ENCODE results near the gene PRKACA. TPM values are rescaled to one million over a fixed set of nuclear protein-coding genes. Genes with fewer than 3 reads are reported as not detected.
"Not testable (repeated sequence)": the region's sequence is repeated elsewhere in the genome, so short reads cannot be mapped to it uniquely, and the experiment has no call there.

The PRKACA gene
- total and polyA plus RNA-seq, 3 experiments from 2014 or later: 1.5 to 81.0 (median 77.3) TPM

- Mint-ChIP-seq H3K27ac (peak overlapping the region in 1 of 8 donors; percentile 69), H3K27me3 (peaks cover 0 to 4% of the 10 kb centered on the region in 2 donors), H3K9me3 (no peaks in the 10 kb centered on the region), H3K36me3 (peaks cover 8 to 43% (median 14%) of the 10 kb centered on the region in 3 donors), H3K4me1 (peaks cover under 1 to 13% (median 6%) of the 10 kb centered on the region in 3 donors), H3K4me3 (no peak overlapping the region)
- CTCF ChIA-PET: interaction anchor here (0.7 to 2.9 kb wide), 5 partner anchors 17 to 171 kb away, joined by 3 to 11 read pairs (median 3); partner anchors contain the start of gene MISP3
- peaks cover 4% of the 10 kb centered on the region for H3K4me1 ChIP-seq (ENCODE audit: insufficient read depth, low read length)
- no peak overlapping the region for H3K27ac ChIP-seq (ENCODE audit: low read depth, low read length)
- H3K9me3 ChIP-seq (ENCODE audit: low read length): no peaks in the 10 kb centered on the region
- H3K36me3 ChIP-seq (ENCODE audit: insufficient read depth, low read length): peaks cover 30% of the 10 kb centered on the region
- H3K4me3 ChIP-seq (ENCODE audit: low read length): no peak overlapping the region
- peaks cover 4% of the 10 kb centered on the region for H3K27me3 ChIP-seq (ENCODE audit: insufficient read depth, low read length, poor library complexity, severe bottlenecking)
- POLR2A ChIA-PET: interaction anchor here (0.6 to 0.7 kb wide), 2 partner anchors 64 to 265 kb away, joined by 3 to 12 read pairs; partner anchors contain the start of gene PRKACA
- DNase-seq: no peak
These were observed 64.5 kb downstream of the PRKACA start for GRCh38 chr19:14053032-14053431.

- CTCF ChIA-PET: interaction anchor here (0.7 to 2.9 kb wide), 5 partner anchors 18 to 171 kb away, joined by 3 to 11 read pairs (median 3); partner anchors contain the start of gene MISP3
- POLR2A ChIA-PET: interaction anchor here (0.6 to 0.7 kb wide), 2 partner anchors 65 to 264 kb away, joined by 3 to 12 read pairs; partner anchors contain the start of gene PRKACA
- H3K27me3 Mint-ChIP-seq: no peaks in the 10 kb centered on the region
These were observed 65.1 kb downstream of the PRKACA start for GRCh38 chr19:14052470-14052869.

GRCh38 chr19:14051980-14052379, 65.6 kb downstream of the PRKACA start:
- Histone ChIP-seq H3K27me3 (ENCODE audit: insufficient read depth, low read length, poor library complexity, severe bottlenecking) (no peaks in the 10 kb centered on the region), H3K9me3 (ENCODE audit: low read length) (no peaks in the 10 kb centered on the region), H3K36me3 (ENCODE audit: insufficient read depth, low read length) (peaks cover 30% of the 10 kb centered on the region), H3K4me1 (ENCODE audit: insufficient read depth, low read length) (no peaks in the 10 kb centered on the region), H3K4me3 (ENCODE audit: low read length) (no peak overlapping the region), H3K27ac (ENCODE audit: low read depth, low read length) (no peak overlapping the region)
- ChIA-PET POLR2A (no interaction called here), CTCF (interaction anchor here (2.9 to 4.5 kb wide), 2 partner anchors 7 to 18 kb away, joined by 11 to 35 read pairs; no protein-coding TSS in a partner anchor)
- H3K9me3 Mint-ChIP-seq: no peaks in the 10 kb centered on the region
- DNase-seq: no peak
- H3K4me3 Mint-ChIP-seq: no peak overlapping the region
- H3K36me3 Mint-ChIP-seq: peaks cover 8 to 48% (median 14%) of the 10 kb centered on the region in 3 donors
- no peaks in the 10 kb centered on the region for H3K27me3 Mint-ChIP-seq
- peaks cover 0 to 7% (median 3%) of the 10 kb centered on the region in 3 donors for H3K4me1 Mint-ChIP-seq
- peak overlapping the region in 2 of 8 donors; percentile 74 to 88 for H3K27ac Mint-ChIP-seq

More at GRCh38 chr19:14052470-14052869, 65.1 kb downstream of the PRKACA start:
- H3K4me1 Mint-ChIP-seq: peaks cover 0 to 8% (median 3%) of the 10 kb centered on the region in 3 donors
- no peak overlapping the region for H3K4me3 Mint-ChIP-seq
- peak overlapping the region in 2 of 8 donors; percentile 74 to 88 for H3K27ac Mint-ChIP-seq
- no peak for DNase-seq
- Histone ChIP-seq H3K27ac (ENCODE audit: low read depth, low read length) (no peak overlapping the region), H3K4me1 (ENCODE audit: insufficient read depth, low read length) (no peaks in the 10 kb centered on the region), H3K36me3 (ENCODE audit: insufficient read depth, low read length) (peaks cover 30% of the 10 kb centered on the region), H3K27me3 (ENCODE audit: insufficient read depth, low read length, poor library complexity, severe bottlenecking) (no peaks in the 10 kb centered on the region), H3K9me3 (ENCODE audit: low read length) (no peaks in the 10 kb centered on the region), H3K4me3 (ENCODE audit: low read length) (no peak overlapping the region)
- peaks cover 8 to 46% (median 14%) of the 10 kb centered on the region in 3 donors for H3K36me3 Mint-ChIP-seq
- no peaks in the 10 kb centered on the region for H3K9me3 Mint-ChIP-seq

- H3K4me1 Mint-ChIP-seq; H3K27me3 Mint-ChIP-seq; DNase-seq; H3K9me3 ChIP-seq (ENCODE audit: low read length); H3K4me1 ChIP-seq (ENCODE audit: insufficient read depth, low read length); H3K9me3 Mint-ChIP-seq; H3K27me3 ChIP-seq (ENCODE audit: insufficient read depth, low read length, poor library complexity, severe bottlenecking); H3K4me3 ChIP-seq (ENCODE audit: low read length); H3K4me3 Mint-ChIP-seq; POLR2A ChIA-PET; H3K27ac ChIP-seq (ENCODE audit: low read depth, low read length): not testable (repeated sequence)
- Mint-ChIP-seq H3K27ac (peak overlapping the region in 1 of 8 donors; percentile 29), H3K36me3 (peaks cover 8 to 57% (median 14%) of the 10 kb centered on the region in 3 donors)
- H3K36me3 ChIP-seq (ENCODE audit: insufficient read depth, low read length): peaks cover 30% of the 10 kb centered on the region
- CTCF ChIA-PET: interaction anchor here (1.2 to 4.5 kb wide), 3 partner anchors 8 to 19 kb away, joined by 4 to 35 read pairs (median 11); no protein-coding TSS in a partner anchor
These were observed 66.6 kb downstream of the PRKACA start for GRCh38 chr19:14050961-14051360.

- H3K4me3 ChIP-seq (ENCODE audit: low read length): no peak overlapping the region
- ChIA-PET CTCF (interaction anchor here (0.7 to 4.5 kb wide), 4 partner anchors 8 to 182 kb away, joined by 3 to 35 read pairs (median 8); no protein-coding TSS in a partner anchor), POLR2A (no interaction called here)
- Mint-ChIP-seq H3K4me3 (no peak overlapping the region), H3K36me3 (peaks cover 8 to 61% (median 14%) of the 10 kb centered on the region in 3 donors), H3K9me3 (no peaks in the 10 kb centered on the region), H3K27me3 (no peaks in the 10 kb centered on the region), H3K27ac (peak overlapping the region in 1 of 8 donors; percentile 74), H3K4me1 (peaks cover 0 to 9% (median 3%) of the 10 kb centered on the region in 3 donors)
- H3K36me3 ChIP-seq (ENCODE audit: insufficient read depth, low read length): peaks cover 30% of the 10 kb centered on the region
- H3K9me3 ChIP-seq (ENCODE audit: low read length): no peaks in the 10 kb centered on the region
- DNase-seq: no peak
- H3K27me3 ChIP-seq (ENCODE audit: insufficient read depth, low read length, poor library complexity, severe bottlenecking): no peaks in the 10 kb centered on the region
- no peak overlapping the region for H3K27ac ChIP-seq (ENCODE audit: low read depth, low read length)
- H3K4me1 ChIP-seq (ENCODE audit: insufficient read depth, low read length): no peaks in the 10 kb centered on the region
These were observed 67.0 kb downstream of the PRKACA start for GRCh38 chr19:14050512-14050911.

- Histone ChIP-seq H3K4me1 (ENCODE audit: insufficient read depth, low read length) (no peaks in the 10 kb centered on the region), H3K27ac (ENCODE audit: low read depth, low read length) (no peak overlapping the region), H3K4me3 (ENCODE audit: low read length) (no peak overlapping the region), H3K27me3 (ENCODE audit: insufficient read depth, low read length, poor library complexity, severe bottlenecking) (no peaks in the 10 kb centered on the region), H3K36me3 (ENCODE audit: insufficient read depth, low read length) (peaks cover 30% of the 10 kb centered on the region), H3K9me3 (ENCODE audit: low read length) (no peaks in the 10 kb centered on the region)
- Mint-ChIP-seq H3K4me1 (peaks cover 0 to 9% (median 1%) of the 10 kb centered on the region in 3 donors), H3K27me3 (no peaks in the 10 kb centered on the region), H3K36me3 (peaks cover 8 to 64% (median 14%) of the 10 kb centered on the region in 3 donors), H3K9me3 (no peaks in the 10 kb centered on the region), H3K4me3 (no peak overlapping the region), H3K27ac (peak overlapping the region; percentile 13 to 87 (median 76))
- ChIA-PET POLR2A (interaction anchor here (0.7 to 1.2 kb wide), 2 partner anchors 17 to 333 kb away, joined by 5 to 8 read pairs; partner anchors contain the start of gene IL27RA), CTCF (interaction anchor here (0.6 to 4.5 kb wide), 29 partner anchors 9 to 169 kb away, joined by 3 to 35 read pairs (median 4); partner anchors contain the start of genes IL27RA, MISP3 and RFX1)
- peak; percentile 51 to 82 (median 66) for DNase-seq
These were observed 69.0 kb downstream of the PRKACA start for GRCh38 chr19:14048443-14049153.

- H3K4me3 Mint-ChIP-seq: not testable (repeated sequence)
These were observed 69.7 kb downstream of the PRKACA start for GRCh38 chr19:14047866-14048265.

More at GRCh38 chr19:14047866-14048265, 69.7 kb downstream of the PRKACA start:
- not testable (repeated sequence) for H3K27ac Mint-ChIP-seq; H3K4me3 ChIP-seq (ENCODE audit: low read length); H3K27ac ChIP-seq (ENCODE audit: low read depth, low read length); H3K27me3 Mint-ChIP-seq; DNase-seq; H3K9me3 ChIP-seq (ENCODE audit: low read length); H3K4me1 ChIP-seq (ENCODE audit: insufficient read depth, low read length); H3K9me3 Mint-ChIP-seq; H3K27me3 ChIP-seq (ENCODE audit: insufficient read depth, low read length, poor library complexity, severe bottlenecking)
- H3K36me3 ChIP-seq (ENCODE audit: insufficient read depth, low read length): peaks cover 30% of the 10 kb centered on the region
- POLR2A ChIA-PET: interaction anchor here (0.7 to 1.2 kb wide), 4 partner anchors 8 to 509 kb away, joined by 4 to 5 read pairs (median 4); partner anchors contain the start of gene IL27RA
- Mint-ChIP-seq H3K36me3 (peaks cover 10 to 66% (median 18%) of the 10 kb centered on the region in 3 donors), H3K4me1 (peaks cover 4 to 12% (median 4%) of the 10 kb centered on the region in 3 donors)
- CTCF ChIA-PET: interaction anchor here (0.6 to 4.5 kb wide), 28 partner anchors 9 to 168 kb away, joined by 3 to 35 read pairs (median 4); partner anchors contain the start of genes IL27RA, MISP3 and RFX1
